IPS-11a (cell line): ENCODE measurements around the gene CHRD.

Source experiments
- H3K4me3 ChIP-seq: one replicate; pipeline ENCODE4 v1.5.1; 2013; ENCODE audit warnings: low read depth, low read length, control low read depth

The CHRD gene

GRCh38 chr3:184346480-184347190 is 33.2 kb upstream of the CHRD start:
- no peak overlapping the region for H3K4me3 ChIP-seq

- H3K4me3 ChIP-seq, result no peak overlapping the region
Observed at GRCh38 chr3:184347321-184348056, 32.4 kb upstream of the CHRD start.

- no peak overlapping the region for H3K4me3 ChIP-seq
Observed at GRCh38 chr3:184348057-184348382, 31.8 kb upstream of the CHRD start.

GRCh38 chr3:184349563-184350470 is 30.0 kb upstream of the CHRD start:
- H3K4me3 ChIP-seq, result no peak overlapping the region

- H3K4me3 ChIP-seq, result no peak overlapping the region
Observed at GRCh38 chr3:184350618-184351017, 29.2 kb upstream of the CHRD start.

- no peak overlapping the region for H3K4me3 ChIP-seq
Observed at GRCh38 chr3:184351511-184352148, 28.2 kb upstream of the CHRD start.

GRCh38 chr3:184352149-184352785 is 27.6 kb upstream of the CHRD start:
- no peak overlapping the region for H3K4me3 ChIP-seq

- H3K4me3 ChIP-seq, result no peak overlapping the region
Observed at GRCh38 chr3:184352897-184353545, 26.8 kb upstream of the CHRD start.

- H3K4me3 ChIP-seq, result no peak overlapping the region
Observed at GRCh38 chr3:184353546-184353941, 26.3 kb upstream of the CHRD start.

- no peak overlapping the region for H3K4me3 ChIP-seq
Observed at GRCh38 chr3:184354121-184354728, 25.6 kb upstream of the CHRD start.

GRCh38 chr3:184354754-184355153 is 25.1 kb upstream of the CHRD start:
- no peak overlapping the region for H3K4me3 ChIP-seq

GRCh38 chr3:184355261-184356040 is 24.4 kb upstream of the CHRD start:
- no peak overlapping the region for H3K4me3 ChIP-seq

- no peak overlapping the region for H3K4me3 ChIP-seq
Observed at GRCh38 chr3:184357248-184358123, 22.4 kb upstream of the CHRD start.

- no peak overlapping the region for H3K4me3 ChIP-seq
Observed at GRCh38 chr3:184358124-184358767, 21.6 kb upstream of the CHRD start.

- H3K4me3 ChIP-seq, result no peak overlapping the region
Observed at GRCh38 chr3:184358921-184359350, 20.9 kb upstream of the CHRD start.

GRCh38 chr3:184359610-184360009 is 20.2 kb upstream of the CHRD start:
- H3K4me3 ChIP-seq, result no peak overlapping the region
